ENCODE results near the gene PAGE1. TPM values are rescaled to one million over a fixed set of nuclear protein-coding genes. Genes with fewer than 3 reads are reported as not detected.
"Not testable (repeated sequence)": the region's sequence is repeated elsewhere in the genome, so short reads cannot be mapped to it uniquely, and the experiment has no call there.

Gene PAGE1
- total RNA-seq (2014; rRNA removed) (1.7 and 4.5 TPM in 2 replicates), Bru-seq, nascent RNA (not detected), BruChase-seq, experiment 1, labeled RNA remaining after a 6-hour chase (not detected), BruChase-seq, experiment 2, labeled RNA remaining after a 2-hour chase (not detected)
- long read RNA-seq, result 0 reads

- Histone ChIP-seq H3K36me3 (ENCODE audit: low read depth, low read length) (no peaks in the 10 kb centered on the region), H3K4me2 (ENCODE audit: low read length) (no peak within 1 kb of the TSS), H3K9ac (ENCODE audit: low read length) (no peak within 1 kb of the TSS), H3K9me3 (ENCODE audit: low read length) (no peaks in the 10 kb centered on the region), H3F3A (ENCODE audit: low read length, unreplicated experiment) (no peaks in the 10 kb centered on the region), H4K20me1 (ENCODE audit: low read length) (no peaks in the 10 kb centered on the region), H3K27ac (ENCODE audit: low read length) (no peak within 1 kb of the TSS), H2AFZ (ENCODE audit: low read length) (no peak within 1 kb of the TSS), H3K27me3 (ENCODE audit: low read length) (no peaks in the 10 kb centered on the region), H3K4me3 (ENCODE audit: low read length) (no peak within 1 kb of the TSS), H3K4me1 (ENCODE audit: insufficient read depth, low read length) (no peaks in the 10 kb centered on the region), H3K9me2 (replicated peaks; ENCODE audit: low read length) (no peaks in the 10 kb centered on the region), H3K79me2 (ENCODE audit: low read length) (no peaks in the 10 kb centered on the region)
- DNase-seq, result no peak
- TF ChIP-seq CTCF (conservative IDR thresholded peaks at IDR 0.05; ENCODE audit: low read depth, low read length) (no peak), EZH2 (IDR thresholded peaks at IDR 0.05; ENCODE audit: low read length, unreplicated experiment) (no peak), EZH2phosphoT487 (IDR thresholded peaks at IDR 0.05; ENCODE audit: borderline replicate concordance, low read length) (no peak)
- intact Hi-C loops (cut with micrococcal nuclease), result no loop called here
- CTCF ChIA-PET, result no interaction called here
- ATAC-seq, result no peak
- POLR2A ChIA-PET (ENCODE audit: unreplicated experiment), result no interaction called here
- no TSS peak for BruUV-seq (replicated peaks)
These were observed at the start of gene PAGE1 for GRCh38 chrX:49695276-49696180. Gene PAGE1 (minus strand): TSS chrX:49695984. CDS start chrX:49694770, 1,214 bp downstream.

- H3K4me3 ChIP-seq (ENCODE audit: low read length); CTCF ChIA-PET; H3K9me2 ChIP-seq (replicated peaks; ENCODE audit: low read length); H4K20me1 ChIP-seq (ENCODE audit: low read length); POLR2A ChIA-PET (ENCODE audit: unreplicated experiment); H3K27ac ChIP-seq (ENCODE audit: low read length); DNase-seq; H3K36me3 ChIP-seq (ENCODE audit: low read depth, low read length); H3K4me2 ChIP-seq (ENCODE audit: low read length); H3K9ac ChIP-seq (ENCODE audit: low read length); BruUV-seq (replicated peaks); H3K79me2 ChIP-seq (ENCODE audit: low read length); H3F3A ChIP-seq (ENCODE audit: low read length, unreplicated experiment); H2AFZ ChIP-seq (ENCODE audit: low read length); H3K4me1 ChIP-seq (ENCODE audit: insufficient read depth, low read length); intact Hi-C loops (cut with micrococcal nuclease); ATAC-seq; H3K9me3 ChIP-seq (ENCODE audit: low read length): not testable (repeated sequence)
- peaks cover 17% of the 10 kb centered on the region for H3K27me3 ChIP-seq (ENCODE audit: low read length)
These were observed 45.7 kb upstream of the PAGE1 start for GRCh38 chrX:49741501-49741900.

GRCh38 chrX:49727847-49728246, 32.1 kb upstream of the PAGE1 start:
- H3K4me2 ChIP-seq (ENCODE audit: low read length), result no peak overlapping the region
- H3K9ac ChIP-seq (ENCODE audit: low read length), result no peak overlapping the region
- no peaks in the 10 kb centered on the region for H4K20me1 ChIP-seq (ENCODE audit: low read length)
- no peaks in the 10 kb centered on the region for H3F3A ChIP-seq (ENCODE audit: low read length, unreplicated experiment)
- DNase-seq (no peak), ATAC-seq (no peak)
- H3K4me1 ChIP-seq (ENCODE audit: insufficient read depth, low read length), result no peaks in the 10 kb centered on the region
- no peaks in the 10 kb centered on the region for H3K9me3 ChIP-seq (ENCODE audit: low read length)
- no peak overlapping the region for H3K27ac ChIP-seq (ENCODE audit: low read length)
- no peak overlapping the region for H3K4me3 ChIP-seq (ENCODE audit: low read length)
- no peaks in the 10 kb centered on the region for H3K36me3 ChIP-seq (ENCODE audit: low read depth, low read length)
- H3K9me2 ChIP-seq (replicated peaks; ENCODE audit: low read length), result no peaks in the 10 kb centered on the region
- H3K79me2 ChIP-seq (ENCODE audit: low read length), result no peaks in the 10 kb centered on the region
- no peaks in the 10 kb centered on the region for H3K27me3 ChIP-seq (ENCODE audit: low read length)
- ChIA-PET POLR2A (ENCODE audit: unreplicated experiment) (no interaction called here), CTCF (no interaction called here)
- H2AFZ ChIP-seq (ENCODE audit: low read length), result no peak overlapping the region
- BruUV-seq (replicated peaks), result no TSS peak
- intact Hi-C loops (cut with micrococcal nuclease), result no loop called here
- no peak for TF ChIP-seq CTCF (conservative IDR thresholded peaks at IDR 0.05; ENCODE audit: low read depth, low read length)
- TF ChIP-seq EZH2phosphoT487 (IDR thresholded peaks at IDR 0.05; ENCODE audit: borderline replicate concordance, low read length), result no peak
- TF ChIP-seq EZH2 (IDR thresholded peaks at IDR 0.05; ENCODE audit: low read length, unreplicated experiment), result no peak
